Body of pancreas (tissue), 4 donors: ENCODE measurements around the gene SCGB3A2.

Source experiments
- POLR2A ChIP-seq, 3 donors: fragments of 450-650 bp; IDR thresholded peaks; one replicate each; pipeline ENCODE4 v1.6.1; 2016; ENCODE audit warnings: antibody characterized with exemption in 3 of 3, mild to moderate bottlenecking in 2 of 3
- TF ChIP-seq, protein P1 (sequence below), 7 experiments: fragments of 450-650 bp in 4 of 7; fragments of 200-600 bp in 3 of 7; sonication (generic) in 3 of 7; IDR thresholded peaks; one replicate each; pipeline ENCODE4 v1.5.1; 2016 to 2019; ENCODE audit warnings: antibody characterized with exemption in 7 of 7

DNA sequence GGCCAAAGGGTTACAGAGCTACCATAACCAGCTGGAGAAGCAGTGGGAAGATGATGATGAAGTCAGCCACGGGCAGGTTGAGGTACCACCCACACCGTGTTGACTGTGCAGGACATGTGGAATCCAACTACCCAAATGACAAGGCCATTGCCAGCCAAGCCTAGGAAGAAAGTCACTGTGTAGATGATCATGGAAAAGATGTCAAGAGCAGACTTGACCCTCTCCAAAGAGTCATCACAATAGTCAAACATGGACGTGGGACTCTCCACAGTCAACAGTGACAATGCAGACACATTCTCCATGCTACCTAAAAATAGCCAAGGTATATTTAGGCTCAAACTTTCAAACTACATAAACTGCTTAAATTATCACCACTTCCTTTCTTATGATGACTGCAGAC lies 26.1 kb upstream of the SCGB3A2 start:
- TF ChIP-seq, protein P1, sequence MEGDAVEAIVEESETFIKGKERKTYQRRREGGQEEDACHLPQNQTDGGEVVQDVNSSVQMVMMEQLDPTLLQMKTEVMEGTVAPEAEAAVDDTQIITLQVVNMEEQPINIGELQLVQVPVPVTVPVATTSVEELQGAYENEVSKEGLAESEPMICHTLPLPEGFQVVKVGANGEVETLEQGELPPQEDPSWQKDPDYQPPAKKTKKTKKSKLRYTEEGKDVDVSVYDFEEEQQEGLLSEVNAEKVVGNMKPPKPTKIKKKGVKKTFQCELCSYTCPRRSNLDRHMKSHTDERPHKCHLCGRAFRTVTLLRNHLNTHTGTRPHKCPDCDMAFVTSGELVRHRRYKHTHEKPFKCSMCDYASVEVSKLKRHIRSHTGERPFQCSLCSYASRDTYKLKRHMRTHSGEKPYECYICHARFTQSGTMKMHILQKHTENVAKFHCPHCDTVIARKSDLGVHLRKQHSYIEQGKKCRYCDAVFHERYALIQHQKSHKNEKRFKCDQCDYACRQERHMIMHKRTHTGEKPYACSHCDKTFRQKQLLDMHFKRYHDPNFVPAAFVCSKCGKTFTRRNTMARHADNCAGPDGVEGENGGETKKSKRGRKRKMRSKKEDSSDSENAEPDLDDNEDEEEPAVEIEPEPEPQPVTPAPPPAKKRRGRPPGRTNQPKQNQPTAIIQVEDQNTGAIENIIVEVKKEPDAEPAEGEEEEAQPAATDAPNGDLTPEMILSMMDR (IDR thresholded peaks at IDR 0.05) = no peak
- TF ChIP-seq POLR2A (IDR thresholded peaks at IDR 0.05) = no peak
